Sigmoid colon (tissue), 4 donors: ENCODE results near the gene FHOD3.

Experiments used
- CTCF ChIP-seq, 4 experiments: fragments of 450-650 bp in 3 of 4; fragments of 200-600 bp in 1 of 4; IDR thresholded peaks; one replicate each; pipeline ENCODE4 v1.5.1; 2016 to 2019; ENCODE audit warnings: antibody characterized with exemption in 4 of 4, mild to moderate bottlenecking in 3 of 4, moderate library complexity in 2 of 4
- POLR2A ChIP-seq, 2 donors: fragments of 450-650 bp; IDR thresholded peaks; one replicate each; pipeline ENCODE4 v1.6.1; 2016; ENCODE audit warnings: antibody characterized with exemption in 2 of 2, mild to moderate bottlenecking in 2 of 2, moderate library complexity in 2 of 2
- POLR2AphosphoS5 ChIP-seq, 4 donors: sonication (generic); formaldehyde crosslinking; IDR thresholded peaks; one replicate each; pipeline ENCODE4 v1.6.1; 2017; ENCODE audit warnings: antibody characterized with exemption in 4 of 4

- TF ChIP-seq POLR2AphosphoS5 (IDR thresholded peaks at IDR 0.05) (no peak), POLR2A (IDR thresholded peaks at IDR 0.05) (no peak), CTCF (IDR thresholded peaks at IDR 0.05) (no peak)
These were observed 77.6 kb downstream of the FHOD3 start for GRCh38 chr18:36375118-36375517.
